ENCODE results near the gene IBTK. TPM values are rescaled to one million over a fixed set of nuclear protein-coding genes. Genes with fewer than 3 reads are reported as not detected.

IBTK gene
- polyA plus RNA-seq, 3 donors = 7.0 to 20.2 (median 13.1) TPM

DNA sequence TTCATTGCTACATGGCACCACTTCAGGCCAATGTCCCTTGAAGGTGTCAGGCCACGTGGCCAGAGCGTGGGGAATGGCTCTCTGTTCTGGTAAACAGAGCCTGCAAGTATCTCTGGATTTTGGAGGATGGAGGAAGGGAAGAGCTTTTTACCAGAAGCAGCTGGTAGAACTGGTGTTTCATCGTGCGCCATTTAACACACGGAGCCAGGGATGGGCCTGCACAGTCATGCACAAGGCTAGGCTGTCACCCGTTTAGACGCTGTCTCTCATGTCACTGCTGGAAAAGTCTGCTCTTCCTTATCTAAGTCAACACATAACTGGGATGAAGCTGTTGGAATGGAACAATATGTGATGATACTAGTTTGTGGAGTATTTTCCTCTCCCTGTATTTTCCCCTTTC lies 123.9 kb downstream of the IBTK start:
- intact Hi-C loops (cut with micrococcal nuclease) = no loop called here
- H3K36me3 Mint-ChIP-seq = no peaks in the 10 kb centered on the region
- peaks cover 0 to 5% (median 2%) of the 10 kb centered on the region in 7 donors for H3K9me3 Mint-ChIP-seq
- Histone ChIP-seq H4K20me1 (ENCODE audit: insufficient read depth, low read length) (no peaks in the 10 kb centered on the region), H3K4me1 (ENCODE audit: control insufficient read depth in 1 of 2, insufficient read depth in 2 of 2, low read length in 2 of 2) (no peaks in the 10 kb centered on the region), H3K9me3 (replicated peaks in 1 of 2; ENCODE audit: control insufficient read depth in 1 of 2, insufficient read depth in 1 of 2, low read length in 2 of 2) (no peaks in the 10 kb centered on the region), H3K36me3 (replicated peaks in 1 of 2; ENCODE audit: control insufficient read depth in 1 of 2, insufficient read depth in 2 of 2, low read length in 2 of 2) (no peaks in the 10 kb centered on the region), H3K9ac (ENCODE audit: insufficient read depth, low read length, poor library complexity, severe bottlenecking) (no peak overlapping the region), H3K79me2 (ENCODE audit: insufficient read depth, low read length) (no peaks in the 10 kb centered on the region), H3K4me3 (replicated peaks in 1 of 3; ENCODE audit: low read depth in 2 of 3, low read length in 3 of 3) (no peak overlapping the region), H3K27ac (ENCODE audit: low read depth in 1 of 2, low read length in 2 of 2) (no peak overlapping the region), H3K4me2 (replicated peaks; ENCODE audit: extremely low read depth, low read length, poor library complexity, severe bottlenecking) (no peak overlapping the region), H3K27me3 (ENCODE audit: control insufficient read depth in 2 of 2, insufficient read depth in 2 of 2, low read length in 2 of 2) (no peaks in the 10 kb centered on the region), H2AFZ (ENCODE audit: insufficient read depth, low read depth, low read length, poor library complexity, severe bottlenecking) (no peak overlapping the region)
- H3K27ac Mint-ChIP-seq = no peak overlapping the region
- WGBS (ENCODE audit: insufficient coverage) = 90% methylated on average over 2 of the region's 7 CpGs
- H3K27me3 Mint-ChIP-seq (ENCODE audit: low read depth in 3 of 3) = peaks cover 0 to 2% (median 0%) of the 10 kb centered on the region in 3 donors
- DNase-seq = no peak
- H3K4me1 Mint-ChIP-seq = no peaks in the 10 kb centered on the region
- TF ChIP-seq, protein P1, sequence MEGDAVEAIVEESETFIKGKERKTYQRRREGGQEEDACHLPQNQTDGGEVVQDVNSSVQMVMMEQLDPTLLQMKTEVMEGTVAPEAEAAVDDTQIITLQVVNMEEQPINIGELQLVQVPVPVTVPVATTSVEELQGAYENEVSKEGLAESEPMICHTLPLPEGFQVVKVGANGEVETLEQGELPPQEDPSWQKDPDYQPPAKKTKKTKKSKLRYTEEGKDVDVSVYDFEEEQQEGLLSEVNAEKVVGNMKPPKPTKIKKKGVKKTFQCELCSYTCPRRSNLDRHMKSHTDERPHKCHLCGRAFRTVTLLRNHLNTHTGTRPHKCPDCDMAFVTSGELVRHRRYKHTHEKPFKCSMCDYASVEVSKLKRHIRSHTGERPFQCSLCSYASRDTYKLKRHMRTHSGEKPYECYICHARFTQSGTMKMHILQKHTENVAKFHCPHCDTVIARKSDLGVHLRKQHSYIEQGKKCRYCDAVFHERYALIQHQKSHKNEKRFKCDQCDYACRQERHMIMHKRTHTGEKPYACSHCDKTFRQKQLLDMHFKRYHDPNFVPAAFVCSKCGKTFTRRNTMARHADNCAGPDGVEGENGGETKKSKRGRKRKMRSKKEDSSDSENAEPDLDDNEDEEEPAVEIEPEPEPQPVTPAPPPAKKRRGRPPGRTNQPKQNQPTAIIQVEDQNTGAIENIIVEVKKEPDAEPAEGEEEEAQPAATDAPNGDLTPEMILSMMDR (IDR thresholded peaks at IDR 0.05) = no peak
- no peak overlapping the region for H3K4me3 Mint-ChIP-seq

Small RNA genes within 50 kb of the gene (small RNA-seq; reads per million reads assigned to genes)
- not detected for gene RNU6-130P (ENCODE audit: insufficient read length, low read depth)

Other genes with a start within 250 kb of the IBTK start
- under 1 TPM in 2 of 3 donors, not detected in 1; 0.39 to 0.52 TPM for gene TPBG, start 116.1 kb upstream of the IBTK start, polyA plus RNA-seq

All from CD14-positive monocyte (primary cell).